Ishikawa (cell line): Measurements from ENCODE around the gene PRR5.

ENCODE experiments used
- CEBPB ChIP-seq: IDR thresholded peaks from 2 replicates; pipeline ENCODE4 v1.6.1; 2012
- CREB1 ChIP-seq: IDR thresholded peaks from 2 replicates; pipeline ENCODE4 v1.6.1; 2012; ENCODE audit warnings: low read depth
- EGR1 ChIP-seq: IDR thresholded peaks from 2 replicates; pipeline ENCODE4 v1.6.1; 2012
- EP300 ChIP-seq: IDR thresholded peaks from 2 replicates; pipeline ENCODE4 v1.6.1; 2012; ENCODE audit warnings: borderline replicate concordance
- FOXM1 ChIP-seq: IDR thresholded peaks from 2 replicates; pipeline ENCODE4 v1.6.1; 2012; ENCODE audit warnings: low read depth, borderline replicate concordance
- NFIC ChIP-seq: IDR thresholded peaks from 2 replicates; pipeline ENCODE4 v1.6.1; 2012
- RAD21 ChIP-seq: IDR thresholded peaks from 2 replicates; pipeline ENCODE4 v1.6.1; 2012; ENCODE audit warnings: low read depth
- TAF1 ChIP-seq: IDR thresholded peaks from 2 replicates; pipeline ENCODE4 v1.6.1; 2012; ENCODE audit warnings: low read depth, mild to moderate bottlenecking
- TCF12 ChIP-seq: IDR thresholded peaks from 2 replicates; pipeline ENCODE4 v1.6.1; 2012; ENCODE audit warnings: low read depth
- YY1 ChIP-seq: IDR thresholded peaks from 2 replicates; pipeline ENCODE4 v1.6.1; 2012; ENCODE audit warnings: low read depth
- TF ChIP-seq, protein P1 (sequence below): IDR thresholded peaks from 2 replicates; pipeline ENCODE4 v1.6.1; 2012; ENCODE audit warnings: low read depth, mild to moderate bottlenecking
- TF ChIP-seq, protein P2 (sequence below): IDR thresholded peaks from 2 replicates; pipeline ENCODE4 v1.6.1; 2012
- TF ChIP-seq, protein P3 (sequence below): IDR thresholded peaks from 2 replicates; pipeline ENCODE4 v1.6.1; 2012

DNA sequence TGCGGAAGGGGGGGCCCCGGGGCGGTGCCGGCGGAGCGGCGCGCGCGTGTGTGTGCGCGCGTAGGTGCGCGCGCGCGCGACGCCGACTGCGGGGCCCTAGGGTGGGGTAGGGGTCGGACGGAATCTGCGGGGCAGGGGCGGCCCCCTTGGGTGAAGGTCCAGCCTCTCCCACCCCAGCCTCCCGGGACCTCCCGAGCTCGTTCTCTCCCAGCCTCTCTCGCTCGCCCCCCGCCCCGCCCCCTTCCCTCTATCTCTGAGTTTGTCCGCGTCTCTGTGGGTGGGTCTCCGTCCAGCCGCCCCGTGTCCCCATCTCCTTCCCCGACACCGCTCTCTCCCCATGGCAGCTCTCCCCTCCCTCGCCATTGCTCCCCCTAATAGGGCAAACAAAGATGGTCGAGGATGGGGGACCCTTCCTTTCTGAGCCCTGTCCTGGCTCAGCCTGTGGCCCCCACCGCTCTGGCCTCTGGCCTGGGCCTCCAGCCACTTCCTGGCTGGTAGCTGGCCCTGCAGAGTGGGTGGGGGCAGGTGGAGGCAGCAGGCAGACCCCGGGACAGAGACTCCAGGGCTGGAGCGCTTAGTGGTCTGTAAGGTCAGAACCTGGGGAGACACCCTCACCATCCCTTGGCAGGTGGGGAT lies 33.0 kb upstream of the PRR5 start:
- TF ChIP-seq CREB1 (no peak), CEBPB (no peak), NFIC (no peak), EP300 (no peak), TCF12 (no peak), YY1 (no peak), RAD21 (no peak), EGR1 (no peak), FOXM1 (no peak), TAF1 (no peak)
- TF ChIP-seq, protein P1, sequence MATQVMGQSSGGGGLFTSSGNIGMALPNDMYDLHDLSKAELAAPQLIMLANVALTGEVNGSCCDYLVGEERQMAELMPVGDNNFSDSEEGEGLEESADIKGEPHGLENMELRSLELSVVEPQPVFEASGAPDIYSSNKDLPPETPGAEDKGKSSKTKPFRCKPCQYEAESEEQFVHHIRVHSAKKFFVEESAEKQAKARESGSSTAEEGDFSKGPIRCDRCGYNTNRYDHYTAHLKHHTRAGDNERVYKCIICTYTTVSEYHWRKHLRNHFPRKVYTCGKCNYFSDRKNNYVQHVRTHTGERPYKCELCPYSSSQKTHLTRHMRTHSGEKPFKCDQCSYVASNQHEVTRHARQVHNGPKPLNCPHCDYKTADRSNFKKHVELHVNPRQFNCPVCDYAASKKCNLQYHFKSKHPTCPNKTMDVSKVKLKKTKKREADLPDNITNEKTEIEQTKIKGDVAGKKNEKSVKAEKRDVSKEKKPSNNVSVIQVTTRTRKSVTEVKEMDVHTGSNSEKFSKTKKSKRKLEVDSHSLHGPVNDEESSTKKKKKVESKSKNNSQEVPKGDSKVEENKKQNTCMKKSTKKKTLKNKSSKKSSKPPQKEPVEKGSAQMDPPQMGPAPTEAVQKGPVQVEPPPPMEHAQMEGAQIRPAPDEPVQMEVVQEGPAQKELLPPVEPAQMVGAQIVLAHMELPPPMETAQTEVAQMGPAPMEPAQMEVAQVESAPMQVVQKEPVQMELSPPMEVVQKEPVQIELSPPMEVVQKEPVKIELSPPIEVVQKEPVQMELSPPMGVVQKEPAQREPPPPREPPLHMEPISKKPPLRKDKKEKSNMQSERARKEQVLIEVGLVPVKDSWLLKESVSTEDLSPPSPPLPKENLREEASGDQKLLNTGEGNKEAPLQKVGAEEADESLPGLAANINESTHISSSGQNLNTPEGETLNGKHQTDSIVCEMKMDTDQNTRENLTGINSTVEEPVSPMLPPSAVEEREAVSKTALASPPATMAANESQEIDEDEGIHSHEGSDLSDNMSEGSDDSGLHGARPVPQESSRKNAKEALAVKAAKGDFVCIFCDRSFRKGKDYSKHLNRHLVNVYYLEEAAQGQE: no peak
- TF ChIP-seq, protein P2, sequence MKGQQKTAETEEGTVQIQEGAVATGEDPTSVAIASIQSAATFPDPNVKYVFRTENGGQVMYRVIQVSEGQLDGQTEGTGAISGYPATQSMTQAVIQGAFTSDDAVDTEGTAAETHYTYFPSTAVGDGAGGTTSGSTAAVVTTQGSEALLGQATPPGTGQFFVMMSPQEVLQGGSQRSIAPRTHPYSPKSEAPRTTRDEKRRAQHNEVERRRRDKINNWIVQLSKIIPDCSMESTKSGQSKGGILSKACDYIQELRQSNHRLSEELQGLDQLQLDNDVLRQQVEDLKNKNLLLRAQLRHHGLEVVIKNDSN: no peak
- TF ChIP-seq, protein P3, sequence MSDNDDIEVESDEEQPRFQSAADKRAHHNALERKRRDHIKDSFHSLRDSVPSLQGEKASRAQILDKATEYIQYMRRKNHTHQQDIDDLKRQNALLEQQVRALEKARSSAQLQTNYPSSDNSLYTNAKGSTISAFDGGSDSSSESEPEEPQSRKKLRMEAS: no peak
